ENCODE results near the gene MYH14. TPM values are rescaled to one million over a fixed set of nuclear protein-coding genes. Genes with fewer than 3 reads are reported as not detected.

MYH14 gene
- 0.19 TPM in 1 of 2 replicates, not detected in the other for total RNA-seq

GRCh38 chr19:50203281-50204080, at the start of gene MYH14:
Gene MYH14, plus strand, starts transcription at chr19:50203622. Its CDS starts 6,744 bp downstream, at chr19:50210366.

DNA sequence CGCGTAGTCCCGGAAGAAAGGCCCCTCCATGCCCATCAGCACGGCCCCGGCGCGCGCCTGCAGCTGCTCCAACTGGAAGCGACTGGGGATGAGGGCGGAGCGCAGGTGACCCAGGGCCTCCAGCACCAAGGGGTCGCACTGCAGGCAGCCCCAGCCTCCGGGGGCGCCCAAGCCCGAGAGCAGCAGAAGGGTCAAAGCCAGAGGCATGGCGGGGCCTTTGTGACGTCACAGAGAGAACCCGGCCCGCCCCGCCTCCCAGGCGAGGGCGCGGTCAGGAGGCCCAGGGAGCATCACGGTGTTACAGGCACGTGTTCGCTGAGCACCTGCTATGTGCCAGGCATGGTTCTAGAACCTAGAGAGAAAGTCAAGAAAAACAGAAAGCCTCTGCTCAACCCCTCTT, 40.4 kb upstream of the MYH14 start, which contains the start of gene IZUMO2:
IZUMO2 (minus strand) TSS at position 294 of the 400 bp plus-strand sequence; CDS start at position 207, 87 bp downstream.

DNA sequence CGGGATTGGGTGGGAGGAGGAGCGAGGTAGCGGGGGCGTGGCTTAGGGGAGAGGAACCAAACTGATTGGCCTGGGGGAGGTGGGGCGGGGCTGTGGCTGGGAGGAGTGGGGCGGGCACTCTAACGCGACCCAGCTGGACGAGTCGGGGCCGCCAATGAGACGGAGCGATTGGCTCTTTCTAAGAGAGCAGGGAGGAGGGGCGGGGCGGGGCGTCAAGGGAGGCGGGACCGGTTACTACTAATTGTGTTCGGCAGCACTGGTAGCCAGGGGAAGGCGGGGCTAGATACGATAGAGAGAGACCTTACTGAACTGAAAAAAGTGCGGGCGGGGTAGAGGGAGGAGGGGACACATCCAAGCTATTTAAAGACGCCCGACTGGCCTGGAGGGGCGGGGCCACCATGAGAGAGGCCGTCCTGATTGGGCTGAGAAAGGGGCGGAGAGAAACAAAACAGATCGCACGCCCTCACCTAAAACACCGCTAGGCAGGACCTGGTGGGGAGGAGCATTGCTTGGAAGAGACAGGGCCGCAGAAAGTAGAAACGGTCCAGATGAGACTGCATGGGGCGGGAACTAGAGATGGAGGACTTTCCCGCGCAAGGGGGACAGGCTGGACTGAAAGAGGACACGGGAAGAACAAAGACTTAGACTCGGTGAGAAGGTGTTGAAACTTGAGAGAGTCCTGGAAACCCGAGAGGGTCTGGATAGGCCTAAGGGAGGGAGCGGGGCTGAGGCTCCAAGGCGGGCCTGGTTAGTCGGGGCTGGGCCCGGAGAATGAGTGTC, 125.9 kb downstream of the MYH14 start, which contains the start of gene KCNC3:
KCNC3 (minus strand) TSS at position 232 of the 780 bp plus-strand sequence. CDS start 295 bp downstream, outside the sequence.

Other genes starting within 250 kb of the MYH14 start
- not detected in 2 replicates for gene SIGLEC11, start 242.4 kb upstream of the MYH14 start, total RNA-seq
- 19.2 and 20.8 TPM in 2 replicates for gene VRK3, start 178.2 kb upstream of the MYH14 start, total RNA-seq
- 6.8 and 10.6 TPM in 2 replicates for gene ZNF473, start 177.6 kb upstream of the MYH14 start, total RNA-seq
- not detected in 2 replicates for gene IZUMO2, start 40.3 kb upstream of the MYH14 start, total RNA-seq
- gene KCNC3, start 125.8 kb downstream of the MYH14 start, total RNA-seq: 0.20 and 0.25 TPM in 2 replicates
- not detected in 2 replicates for gene NAPSA, start 162.0 kb downstream of the MYH14 start, total RNA-seq
- 77.4 and 87.6 TPM in 2 replicates for gene NR1H2, start 172.8 kb downstream of the MYH14 start, total RNA-seq
- gene POLD1, start 180.7 kb downstream of the MYH14 start, total RNA-seq: 16.2 and 16.6 TPM in 2 replicates
- gene SPIB, start 215.3 kb downstream of the MYH14 start, total RNA-seq: not detected in 2 replicates
- not detected in 2 replicates for gene MYBPC2, start 229.3 kb downstream of the MYH14 start, total RNA-seq